HT1080 (cell line): Measurements from ENCODE around the gene IGSF9. TPM values are rescaled to one million over a fixed set of nuclear protein-coding genes. Genes with fewer than 3 reads are reported as not detected.

Experiments used
- DNase-seq: peaks from one replicate; pipeline ENCODE4 v3.0.0-alpha.2; 2015; ENCODE audit warnings: low read depth
- total RNA-seq: library from RNA; depleted of rRNA; stranded (reverse); fragments of >200 nt; shearing (Covaris generic); gene quantifications from 2 replicates; pipeline ENCODE4 v1.2.3, GENCODE V29; 2014

IGSF9 gene
- total RNA-seq, 1 experiment from 2014 or later = 1.2 TPM

DNA sequence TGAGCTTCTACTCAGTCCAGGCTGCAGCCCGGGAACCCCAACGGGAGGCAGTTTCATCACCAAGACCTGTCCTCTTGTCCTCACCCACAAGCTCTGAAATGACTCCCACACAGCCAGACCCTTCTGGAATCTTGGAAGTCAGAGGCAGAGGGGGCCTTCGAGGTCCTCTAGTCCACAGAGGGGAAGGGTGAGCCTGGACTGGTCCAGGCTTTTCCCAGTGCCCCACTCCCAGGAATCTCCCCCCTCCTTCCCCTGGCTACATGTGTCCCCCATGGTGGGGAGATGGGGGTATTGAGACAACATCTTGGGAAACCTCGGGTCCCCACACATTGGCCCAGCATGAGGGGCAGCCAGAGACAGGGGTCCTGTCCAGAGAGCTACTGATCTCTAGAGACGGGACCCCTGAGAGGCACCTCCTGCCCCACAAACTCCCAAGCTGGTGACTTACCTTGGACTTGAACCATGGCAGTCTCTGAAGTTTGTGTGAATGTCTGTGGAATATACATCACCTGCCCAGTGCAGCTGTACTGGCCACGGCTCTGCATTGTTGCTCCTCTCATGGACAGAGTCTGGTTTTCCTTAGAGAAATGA, 28.0 kb upstream of the IGSF9 start:
- DNase-seq = no peak

- DNase-seq = no peak
These were observed 27.2 kb upstream of the IGSF9 start for GRCh38 chr1:159972443-159973205.

DNA sequence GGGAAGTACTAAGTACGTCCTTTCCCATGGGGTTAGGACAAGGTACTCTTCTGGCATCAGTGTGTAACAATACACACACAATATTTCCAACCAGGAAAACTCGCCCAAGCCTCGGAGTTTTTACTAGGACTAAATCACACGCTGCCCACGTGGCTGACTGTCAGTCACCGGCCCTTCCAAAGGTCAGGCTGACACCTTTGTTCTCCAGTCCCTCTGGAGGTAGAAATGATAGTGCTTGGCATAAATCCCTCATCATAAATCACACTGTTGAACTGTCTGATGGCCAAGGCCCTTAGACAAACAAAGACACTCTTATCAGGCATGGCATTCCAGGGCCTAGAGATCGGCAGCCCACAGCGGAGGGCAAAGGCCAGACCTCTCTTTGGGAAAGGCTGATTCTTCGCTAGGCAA, 25.5 kb upstream of the IGSF9 start:
- no peak for DNase-seq

- DNase-seq = no peak
These were observed 23.5 kb upstream of the IGSF9 start for GRCh38 chr1:159968901-159969300.

GRCh38 chr1:159965263-159965662, 19.9 kb upstream of the IGSF9 start:
- no peak for DNase-seq

DNA sequence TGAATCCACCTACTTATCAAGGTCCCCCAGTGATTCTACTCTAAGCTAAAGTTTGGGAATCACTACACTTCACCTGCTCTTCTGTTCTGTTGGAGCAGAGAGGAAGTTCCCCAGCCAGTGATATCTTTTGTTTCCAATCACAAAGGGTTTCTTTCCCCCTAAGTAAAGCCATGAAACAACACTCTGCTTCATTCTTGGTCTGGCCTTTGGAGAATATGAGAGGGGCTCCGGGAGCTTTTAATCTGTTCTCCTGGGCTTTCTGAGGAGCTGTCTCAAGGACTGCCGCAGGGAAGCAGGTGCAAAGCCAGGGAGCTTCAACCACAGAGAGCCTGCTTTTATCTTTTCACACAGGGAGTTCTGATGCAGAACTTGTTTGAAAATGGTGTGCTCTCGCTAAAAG, 18.7 kb upstream of the IGSF9 start:
- no peak for DNase-seq

GRCh38 chr1:159962176-159962575, 16.8 kb upstream of the IGSF9 start:
- DNase-seq = no peak

DNA sequence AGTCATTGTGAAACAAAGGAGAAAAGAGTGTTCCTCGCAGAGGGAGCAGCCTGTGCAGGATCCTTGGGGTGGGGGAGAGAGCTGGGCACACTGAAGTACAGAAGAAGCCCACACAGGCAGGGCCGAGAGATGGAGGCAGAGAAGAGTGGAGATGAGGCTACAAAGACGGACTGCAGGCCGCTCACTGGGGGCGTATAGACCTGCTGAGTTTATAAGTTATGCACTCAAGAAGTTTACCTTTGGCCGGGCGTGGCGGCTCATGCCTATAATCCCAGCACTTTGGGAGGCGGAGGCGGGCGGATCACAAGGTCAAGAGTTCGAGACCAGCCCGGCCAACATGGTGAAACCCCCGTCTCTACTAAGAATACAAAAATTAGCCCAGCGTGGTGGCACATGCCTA, 16.2 kb upstream of the IGSF9 start:
- no peak for DNase-seq

GRCh38 chr1:159960721-159961381, 15.4 kb upstream of the IGSF9 start:
- peak; percentile 78 for DNase-seq

- no peak for DNase-seq
These were observed 14.0 kb upstream of the IGSF9 start for GRCh38 chr1:159959451-159959850.

GRCh38 chr1:159958719-159959380, 13.4 kb upstream of the IGSF9 start:
- DNase-seq = no peak

DNA sequence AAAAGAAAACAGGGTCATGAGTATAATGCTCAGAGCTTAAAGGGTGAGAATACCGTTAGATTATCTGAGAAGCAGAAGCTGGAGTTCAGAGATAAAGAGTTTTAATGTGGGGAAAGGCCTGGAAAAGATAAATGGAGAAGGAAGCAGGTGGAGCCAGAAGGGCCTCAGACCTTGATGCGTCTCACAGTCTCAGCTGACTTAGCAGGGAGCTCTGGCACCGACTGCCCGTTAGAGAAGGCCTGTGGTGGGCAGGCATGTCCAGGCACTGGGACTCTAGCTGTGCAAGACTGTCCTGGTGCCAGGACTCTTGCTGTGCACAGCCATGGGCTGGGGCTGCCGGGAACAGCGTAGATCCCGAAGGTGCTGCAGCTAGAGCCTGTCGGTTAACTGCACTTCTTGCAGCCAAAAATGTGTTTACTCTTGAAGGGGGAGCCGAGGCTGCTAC, 12.4 kb upstream of the IGSF9 start:
- DNase-seq = no peak

GRCh38 chr1:159955456-159955855, 10.0 kb upstream of the IGSF9 start:
- DNase-seq = no peak

- peak; percentile 92 for DNase-seq
These were observed 8.4 kb upstream of the IGSF9 start, which contains the start of gene SLAMF9 for GRCh38 chr1:159953536-159954515. TSS of gene SLAMF9 (minus strand) at chr1:159954237. CDS start at chr1:159954137, 100 bp downstream.

GRCh38 chr1:159952932-159953331, 7.5 kb upstream of the IGSF9 start:
- DNase-seq = no peak

DNA sequence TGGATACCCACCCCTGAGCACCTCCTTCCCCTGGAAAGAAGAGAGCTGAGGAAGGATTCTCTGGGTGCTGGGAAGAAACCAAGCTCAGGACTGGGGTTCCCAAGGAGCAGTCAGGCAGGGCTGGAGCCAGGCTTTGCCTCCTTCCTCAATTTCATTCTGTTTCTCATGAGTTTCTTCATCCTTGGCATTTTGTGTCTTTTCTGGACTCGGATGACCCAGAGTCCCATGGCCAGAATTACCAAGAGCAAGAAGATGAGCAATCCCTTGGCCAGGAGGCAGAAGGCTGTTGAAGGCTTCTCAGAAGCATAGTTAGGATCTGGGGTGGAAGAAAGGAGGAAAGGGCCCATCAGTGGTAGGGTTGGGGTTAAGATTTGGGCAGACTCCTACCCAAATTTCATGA, 6.1 kb upstream of the IGSF9 start:
- DNase-seq = no peak

DNA sequence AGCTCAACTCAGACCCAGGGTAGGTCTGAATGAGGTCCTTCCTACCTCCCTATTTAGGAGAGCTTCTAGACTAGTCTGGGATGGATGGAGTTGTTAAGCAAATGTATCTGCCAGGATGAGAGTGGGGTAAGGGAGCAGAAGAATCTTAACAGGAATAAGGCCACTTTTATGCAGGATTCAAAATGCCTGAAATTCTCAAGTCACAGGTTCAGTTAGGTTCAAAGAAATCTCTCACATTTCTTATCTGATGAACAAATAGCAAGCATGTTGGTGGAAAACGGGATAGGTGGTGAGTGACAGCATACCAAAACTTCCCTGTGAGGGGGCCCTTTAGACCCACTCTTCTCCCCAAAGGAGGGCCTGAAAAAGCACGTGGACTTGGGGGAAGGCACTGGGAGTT, 5.6 kb upstream of the IGSF9 start:
- DNase-seq = no peak

GRCh38 chr1:159949981-159950381, 4.6 kb upstream of the IGSF9 start:
- DNase-seq = no peak

DNA sequence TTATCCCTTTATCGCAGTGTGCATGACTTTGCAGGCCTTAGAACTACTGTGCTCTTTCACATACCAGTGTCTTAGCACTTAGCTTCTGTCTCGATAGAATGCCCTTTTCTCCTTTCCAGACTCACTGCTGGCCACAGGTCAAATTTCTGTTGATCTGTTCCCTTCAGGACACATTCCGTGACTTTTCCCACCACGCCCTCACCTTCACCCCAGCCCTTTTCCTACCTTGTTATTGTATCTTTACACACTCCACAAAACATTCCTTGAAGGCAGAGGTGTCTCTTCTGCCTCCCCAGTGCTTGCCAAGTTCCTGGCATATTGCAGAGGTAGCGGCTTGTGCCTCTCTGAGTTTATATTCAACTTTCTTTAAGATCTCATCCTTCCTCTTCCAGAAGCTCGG, 3.7 kb upstream of the IGSF9 start:
- DNase-seq = no peak

DNA sequence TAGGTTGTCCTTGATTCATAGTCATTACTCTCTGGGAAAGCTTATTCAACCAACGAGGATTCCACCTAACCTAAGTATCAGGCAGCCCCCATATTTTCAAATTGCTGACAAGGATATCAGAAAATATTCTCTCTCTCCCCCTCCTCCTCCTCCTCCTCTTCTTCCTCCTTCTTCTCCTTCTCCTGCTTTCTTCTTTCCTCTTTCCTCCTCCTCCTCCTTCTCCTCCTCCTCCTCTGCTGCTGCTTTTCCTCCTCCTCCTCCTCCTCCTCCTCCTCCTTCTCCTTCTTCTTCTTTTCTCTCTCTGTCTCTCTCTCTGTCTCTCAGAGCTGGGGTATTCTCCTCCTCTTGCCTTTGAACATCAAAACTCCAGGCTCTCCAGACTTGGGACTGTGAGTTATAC, 2.5 kb upstream of the IGSF9 start:
- no peak for DNase-seq
